ENCODE data around the gene MED12.

Gene MED12

GRCh38 chrX:71191248-71191647 is 72.9 kb downstream of the MED12 start:
- DNase-seq (ENCODE audit: low read depth in 1 of 2, low spot score in 1 of 2), result no peak

All from activated CD4-positive, alpha-beta T cell treated with anti-CD3 and anti-CD28 coated beads, Interleukin-2, amount 50 U/mL, for 24 hours (primary cell).